Measurements from ENCODE around the gene MRFAP1L1.

DNA sequence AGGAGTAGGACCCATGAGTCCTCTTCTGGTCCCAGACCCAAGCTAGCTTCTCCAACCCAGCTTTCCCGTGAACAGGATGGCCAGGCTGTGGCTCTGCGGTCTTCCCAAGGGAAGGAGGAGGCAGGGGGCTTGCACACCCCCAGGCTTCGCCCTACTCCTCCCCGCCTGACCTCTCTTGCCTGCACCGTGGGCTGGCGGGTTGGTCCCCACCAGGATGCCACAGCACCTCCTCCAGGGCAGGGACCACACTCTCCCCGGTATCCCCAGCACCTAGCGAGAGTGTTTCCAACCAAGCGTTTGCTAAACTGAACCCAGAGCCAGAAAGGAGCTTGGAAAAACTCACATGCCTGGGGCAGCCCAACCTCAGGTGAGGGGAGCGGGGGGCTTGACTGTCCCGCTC, 25.0 kb downstream of the MRFAP1L1 start:
- TF ChIP-seq, protein P1, sequence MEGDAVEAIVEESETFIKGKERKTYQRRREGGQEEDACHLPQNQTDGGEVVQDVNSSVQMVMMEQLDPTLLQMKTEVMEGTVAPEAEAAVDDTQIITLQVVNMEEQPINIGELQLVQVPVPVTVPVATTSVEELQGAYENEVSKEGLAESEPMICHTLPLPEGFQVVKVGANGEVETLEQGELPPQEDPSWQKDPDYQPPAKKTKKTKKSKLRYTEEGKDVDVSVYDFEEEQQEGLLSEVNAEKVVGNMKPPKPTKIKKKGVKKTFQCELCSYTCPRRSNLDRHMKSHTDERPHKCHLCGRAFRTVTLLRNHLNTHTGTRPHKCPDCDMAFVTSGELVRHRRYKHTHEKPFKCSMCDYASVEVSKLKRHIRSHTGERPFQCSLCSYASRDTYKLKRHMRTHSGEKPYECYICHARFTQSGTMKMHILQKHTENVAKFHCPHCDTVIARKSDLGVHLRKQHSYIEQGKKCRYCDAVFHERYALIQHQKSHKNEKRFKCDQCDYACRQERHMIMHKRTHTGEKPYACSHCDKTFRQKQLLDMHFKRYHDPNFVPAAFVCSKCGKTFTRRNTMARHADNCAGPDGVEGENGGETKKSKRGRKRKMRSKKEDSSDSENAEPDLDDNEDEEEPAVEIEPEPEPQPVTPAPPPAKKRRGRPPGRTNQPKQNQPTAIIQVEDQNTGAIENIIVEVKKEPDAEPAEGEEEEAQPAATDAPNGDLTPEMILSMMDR (IDR thresholded peaks at IDR 0.05 in 8 of 11, conservative IDR thresholded peaks at IDR 0.05 in 3 of 11) = no peak
- TF ChIP-seq POLR2A (IDR thresholded peaks at IDR 0.05) = no peak

Measured in spleen (tissue), 7 donors.